ENCODE results near the gene TTC9B.
A peak's percentile ranks its signal among the peaks of the same experiment; 100 is the strongest.
"Not testable (repeated sequence)": the region's sequence is repeated elsewhere in the genome, so short reads cannot be mapped to it uniquely, and the experiment has no call there.

The TTC9B gene

DNA sequence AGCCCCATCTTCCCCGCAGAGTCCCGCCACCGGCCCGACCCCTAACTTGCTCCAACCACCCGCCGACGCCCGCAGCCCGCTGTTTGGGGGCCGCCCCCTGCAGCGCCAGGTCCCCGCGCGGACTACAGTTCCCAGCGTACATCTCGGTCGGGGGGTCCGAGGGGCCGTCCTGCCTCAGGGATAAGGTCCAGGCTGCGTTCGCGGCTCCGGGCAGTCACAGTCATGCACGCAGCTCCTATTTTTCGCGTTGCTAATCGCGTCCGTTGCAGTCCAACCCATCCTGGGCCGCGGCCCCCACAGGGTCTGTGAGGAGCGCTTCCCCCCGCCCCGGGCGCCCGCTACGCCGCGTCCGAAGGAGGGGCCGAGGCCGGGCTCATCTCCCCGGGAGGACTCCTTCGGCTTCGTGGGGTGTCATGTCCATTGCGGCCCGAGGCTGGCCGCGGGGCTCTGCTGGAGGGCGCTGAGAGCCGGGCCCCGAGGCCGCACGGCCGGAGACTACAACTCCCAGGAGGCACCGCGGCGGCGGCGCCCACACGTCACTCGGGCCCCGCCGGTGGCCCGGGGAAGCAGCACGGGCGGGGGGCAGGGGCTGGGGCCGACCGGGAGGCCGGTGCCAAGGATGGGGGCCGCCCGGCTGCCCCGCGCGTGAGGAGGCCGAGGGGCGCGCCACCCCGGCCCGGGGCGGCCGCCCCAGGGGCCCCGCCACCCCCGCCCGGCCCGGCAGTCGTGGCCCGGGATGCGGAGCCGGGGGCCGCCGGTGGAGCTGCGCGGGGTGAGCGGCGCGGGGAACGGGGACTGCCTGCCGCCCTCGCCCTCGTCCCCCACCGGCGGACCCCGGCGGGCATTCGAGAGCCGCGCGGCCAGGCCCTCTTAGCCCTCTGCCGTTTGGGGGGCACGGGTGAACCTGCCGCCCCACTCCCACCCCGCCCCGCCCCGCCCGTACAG, 27.0 kb downstream of the TTC9B start, which contains the start of gene MAP3K10:
Gene MAP3K10, plus strand, starts transcription at position 536 of the 945 bp plus-strand sequence. CDS start 606 bp downstream, outside the sequence.
- Histone ChIP-seq H3K9ac (ENCODE audit: low read depth, low read length) (peak within 1 kb of the TSS; percentile 70), H3K36me3 (ENCODE audit: control insufficient read depth, insufficient read depth, low read length) (no peaks in the 10 kb centered on the region), H3K27me3 (ENCODE audit: control insufficient read depth, insufficient read depth, low read length) (no peaks in the 10 kb centered on the region), H3K9me3 (ENCODE audit: control insufficient read depth, insufficient read depth, low read length) (no peaks in the 10 kb centered on the region), H3K4me1 (ENCODE audit: control insufficient read depth, insufficient read depth, low read length) (peaks cover 12% of the 10 kb centered on the region; the same call in 1 of the 2 replicates), H3K27ac (ENCODE audit: low read depth, low read length) (peak within 1 kb of the TSS; percentile 35), H3K4me3 (ENCODE audit: low read depth, low read length) (peak within 1 kb of the TSS; percentile 99)

DNA sequence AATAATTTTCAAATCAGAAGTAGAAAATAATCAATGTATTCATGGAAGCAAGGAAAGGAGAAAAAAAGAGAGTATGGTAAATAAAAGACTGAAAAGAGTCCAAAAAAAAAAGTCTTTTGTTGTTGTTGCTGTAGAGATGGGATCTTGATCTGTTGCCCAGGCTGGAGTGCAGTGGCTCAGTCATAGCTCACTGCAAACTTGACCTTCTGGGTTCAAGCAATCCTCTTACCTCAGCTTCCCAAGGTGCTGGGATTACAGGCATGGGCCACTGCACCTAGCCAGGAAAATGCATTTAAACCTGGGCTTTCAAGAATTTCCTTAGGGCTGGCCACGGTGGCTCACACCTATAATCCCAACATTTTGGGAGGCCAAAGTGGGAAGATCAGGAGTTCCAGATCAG, 33.9 kb downstream of the TTC9B start:
- Histone ChIP-seq H3K4me3 (ENCODE audit: low read depth, low read length) (no peak overlapping the region), H3K36me3 (ENCODE audit: control insufficient read depth, insufficient read depth, low read length) (no peaks in the 10 kb centered on the region), H3K9ac (ENCODE audit: low read depth, low read length) (no peak overlapping the region), H3K27ac (ENCODE audit: low read depth, low read length) (no peak overlapping the region), H3K9me3 (ENCODE audit: control insufficient read depth, insufficient read depth, low read length) (no peaks in the 10 kb centered on the region), H3K4me1 (ENCODE audit: control insufficient read depth, insufficient read depth, low read length) (no peaks in the 10 kb centered on the region), H3K27me3 (ENCODE audit: control insufficient read depth, insufficient read depth, low read length) (no peaks in the 10 kb centered on the region)

DNA sequence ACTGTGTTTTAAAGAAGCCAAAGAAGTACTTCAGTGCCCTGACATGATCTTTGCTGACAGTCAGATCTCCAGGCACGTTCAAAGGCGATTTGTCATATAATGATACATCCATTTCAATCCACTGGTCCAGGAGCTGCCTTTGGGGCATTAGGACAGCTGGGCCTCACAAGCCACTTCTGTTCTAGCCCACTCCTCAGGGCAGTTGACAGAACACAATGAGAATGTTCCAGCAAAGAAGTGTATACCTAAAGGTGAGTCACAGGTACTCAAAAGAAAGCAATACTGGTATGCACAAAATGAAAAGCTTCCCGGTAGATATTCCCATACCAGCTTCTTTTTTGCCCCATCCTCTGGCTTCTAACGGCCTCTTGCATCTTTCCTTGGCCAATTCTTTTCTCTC, 39.4 kb downstream of the TTC9B start:
- H3K4me3 ChIP-seq (ENCODE audit: low read depth, low read length) = no peak overlapping the region
- no peaks in the 10 kb centered on the region for H3K4me1 ChIP-seq (ENCODE audit: control insufficient read depth, insufficient read depth, low read length)
- H3K9ac ChIP-seq (ENCODE audit: low read depth, low read length) = no peak overlapping the region
- H3K27me3 ChIP-seq (ENCODE audit: control insufficient read depth, insufficient read depth, low read length) = no peaks in the 10 kb centered on the region
- no peak overlapping the region for H3K27ac ChIP-seq (ENCODE audit: low read depth, low read length)
- H3K9me3 ChIP-seq (ENCODE audit: control insufficient read depth, insufficient read depth, low read length) = no peaks in the 10 kb centered on the region
- no peaks in the 10 kb centered on the region for H3K36me3 ChIP-seq (ENCODE audit: control insufficient read depth, insufficient read depth, low read length)

DNA sequence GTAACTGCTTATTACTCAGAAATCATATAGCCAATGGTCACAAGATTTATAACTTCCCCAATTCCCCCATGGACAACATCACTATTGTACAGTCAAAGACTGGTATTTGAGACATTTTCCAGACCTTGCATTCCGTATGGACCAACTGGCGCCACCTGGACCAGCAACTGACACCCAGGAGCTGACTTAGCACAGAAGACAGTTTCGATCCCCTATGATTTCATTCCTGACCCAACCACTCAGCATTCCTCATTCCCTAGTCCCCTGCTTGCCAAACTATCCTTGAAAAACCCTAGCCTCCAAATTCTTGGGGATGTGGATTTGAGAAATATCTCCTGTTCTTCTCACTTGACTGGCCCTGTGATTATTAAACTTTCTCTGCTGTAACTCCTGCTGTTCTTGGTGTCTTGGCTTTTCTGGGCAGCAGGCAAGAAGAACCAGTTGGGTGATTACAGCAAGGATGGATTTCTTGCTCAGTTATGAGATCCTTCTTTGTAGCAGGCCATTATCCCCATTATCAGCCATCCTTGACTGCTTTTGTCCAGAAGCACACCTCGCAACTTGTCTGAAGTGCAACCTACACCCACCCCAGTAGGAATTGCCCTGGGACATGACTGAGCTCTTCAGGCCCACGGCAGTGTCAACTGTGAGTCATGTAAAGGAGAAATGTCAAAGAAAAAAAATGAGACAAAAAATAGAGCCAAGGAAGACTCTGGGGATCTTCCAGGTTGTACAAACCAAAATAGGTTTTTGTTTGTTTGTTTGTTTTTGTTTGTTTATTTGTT, 40.7 kb downstream of the TTC9B start:
- H3K4me3 ChIP-seq (ENCODE audit: low read depth, low read length) = no peak overlapping the region
- H3K27ac ChIP-seq (ENCODE audit: low read depth, low read length) = no peak overlapping the region
- H3K4me1 ChIP-seq (ENCODE audit: control insufficient read depth, insufficient read depth, low read length) = no peaks in the 10 kb centered on the region
- H3K36me3 ChIP-seq (ENCODE audit: control insufficient read depth, insufficient read depth, low read length) = no peaks in the 10 kb centered on the region
- H3K27me3 ChIP-seq (ENCODE audit: control insufficient read depth, insufficient read depth, low read length) = no peaks in the 10 kb centered on the region
- H3K9ac ChIP-seq (ENCODE audit: low read depth, low read length) = no peak overlapping the region
- H3K9me3 ChIP-seq (ENCODE audit: control insufficient read depth, insufficient read depth, low read length) = no peaks in the 10 kb centered on the region

DNA sequence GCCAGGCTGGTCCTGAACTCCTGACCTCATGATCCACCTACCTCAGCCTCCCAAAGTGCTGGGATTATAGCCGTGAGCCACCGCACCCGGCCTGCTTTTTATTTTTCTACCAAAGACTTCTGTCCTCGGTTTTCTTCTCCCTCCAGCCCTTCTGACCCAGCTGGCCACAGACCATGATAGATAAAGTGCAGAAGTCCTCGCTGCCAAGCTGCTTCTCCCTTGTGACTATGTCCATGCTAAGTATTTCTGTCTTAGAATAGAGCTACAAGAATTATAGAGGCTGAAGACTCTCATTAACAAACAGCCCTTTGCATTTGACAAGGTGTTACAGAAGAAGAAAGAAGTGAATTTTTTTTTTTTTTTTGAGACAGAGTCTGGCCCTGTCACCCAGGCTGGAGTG, 42.4 kb downstream of the TTC9B start:
- Histone ChIP-seq H3K9me3 (ENCODE audit: control insufficient read depth, insufficient read depth, low read length) (no peaks in the 10 kb centered on the region), H3K36me3 (ENCODE audit: control insufficient read depth, insufficient read depth, low read length) (no peaks in the 10 kb centered on the region), H3K4me3 (ENCODE audit: low read depth, low read length) (no peak overlapping the region), H3K27me3 (ENCODE audit: control insufficient read depth, insufficient read depth, low read length) (no peaks in the 10 kb centered on the region), H3K4me1 (ENCODE audit: control insufficient read depth, insufficient read depth, low read length) (no peaks in the 10 kb centered on the region), H3K9ac (ENCODE audit: low read depth, low read length) (no peak overlapping the region), H3K27ac (ENCODE audit: low read depth, low read length) (no peak overlapping the region)

DNA sequence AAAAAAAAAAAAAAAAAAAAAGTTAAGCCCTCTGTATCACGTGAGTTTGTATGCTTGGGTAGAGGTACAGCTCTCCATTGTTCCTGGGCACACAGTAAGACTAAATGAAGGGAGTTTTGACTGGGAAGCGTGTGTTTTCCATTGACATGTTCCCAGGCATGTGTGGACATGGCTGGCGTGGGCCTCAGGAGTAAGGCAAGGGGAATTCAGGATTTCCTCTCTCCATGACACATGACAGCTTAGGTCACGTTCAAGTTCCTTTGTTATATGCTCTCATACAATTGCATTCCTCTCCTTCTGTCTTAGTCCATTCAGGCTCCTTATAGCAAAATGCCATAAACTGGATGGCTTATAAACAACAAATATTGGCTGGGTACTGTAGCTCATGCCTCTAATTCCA, 44.1 kb downstream of the TTC9B start:
- no peak overlapping the region for H3K9ac ChIP-seq (ENCODE audit: low read depth, low read length)
- H3K4me1 ChIP-seq (ENCODE audit: control insufficient read depth, insufficient read depth, low read length) = no peaks in the 10 kb centered on the region
- no peaks in the 10 kb centered on the region for H3K27me3 ChIP-seq (ENCODE audit: control insufficient read depth, insufficient read depth, low read length)
- no peak overlapping the region for H3K4me3 ChIP-seq (ENCODE audit: low read depth, low read length)
- H3K9me3 ChIP-seq (ENCODE audit: control insufficient read depth, insufficient read depth, low read length) = no peaks in the 10 kb centered on the region
- no peak overlapping the region for H3K27ac ChIP-seq (ENCODE audit: low read depth, low read length)
- H3K36me3 ChIP-seq (ENCODE audit: control insufficient read depth, insufficient read depth, low read length) = no peaks in the 10 kb centered on the region

DNA sequence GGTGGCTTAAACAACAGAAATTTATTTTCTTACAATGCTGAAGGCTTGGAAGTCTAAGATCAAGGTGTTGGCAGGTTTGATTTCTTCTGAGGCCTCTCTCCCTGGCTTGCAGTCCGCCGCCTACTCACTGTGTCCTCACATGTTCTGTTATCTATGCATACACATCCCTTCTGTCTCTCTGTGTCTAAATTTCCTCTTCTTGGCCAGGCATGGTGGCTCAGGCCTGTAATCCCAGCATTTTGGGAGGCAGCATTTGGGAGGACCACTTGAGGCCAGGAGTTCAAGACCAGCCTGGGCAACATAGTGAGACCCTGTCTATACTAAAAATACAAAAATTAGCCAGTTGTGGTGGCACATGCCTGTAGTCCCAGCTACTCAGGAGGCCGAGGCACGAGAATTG, 46.9 kb downstream of the TTC9B start:
- H3K27ac ChIP-seq (ENCODE audit: low read depth, low read length); H3K9ac ChIP-seq (ENCODE audit: low read depth, low read length): not testable (repeated sequence)

DNA sequence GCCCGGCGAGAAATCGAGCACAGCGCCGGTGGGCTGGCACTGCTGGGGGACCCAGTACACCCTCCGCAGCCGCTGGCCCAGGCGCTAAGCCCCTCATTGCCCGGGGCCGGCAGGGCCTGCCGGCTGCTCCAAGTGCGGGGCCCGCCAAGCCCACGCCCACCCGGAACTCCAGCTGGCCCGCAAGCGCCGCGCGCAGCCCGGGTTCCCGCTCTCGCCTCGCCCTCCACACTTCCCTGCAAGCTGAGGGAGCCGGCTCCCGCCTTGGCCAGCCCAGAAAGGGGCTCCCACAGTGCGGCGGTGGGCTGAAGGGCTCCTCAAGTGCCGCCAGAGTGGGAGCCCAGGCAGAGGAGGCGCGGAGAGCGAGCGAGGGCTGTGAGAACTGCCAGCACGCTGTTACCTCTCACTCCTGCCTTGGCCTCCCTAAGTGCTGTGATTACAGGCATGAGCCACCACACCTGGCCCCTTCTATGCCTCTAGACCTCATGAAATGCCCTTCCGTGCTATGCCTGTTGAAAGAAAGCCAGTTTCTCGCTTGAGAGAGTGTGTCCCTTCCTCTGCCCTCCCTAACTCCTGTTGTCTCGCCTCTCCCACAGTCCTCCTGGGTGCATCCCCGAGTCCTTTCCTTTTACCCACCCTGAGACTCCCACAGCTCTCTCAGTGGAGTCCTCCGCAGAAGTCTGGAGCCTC, 47.7 kb downstream of the TTC9B start:
- H3K4me3 ChIP-seq (ENCODE audit: low read depth, low read length); H3K27ac ChIP-seq (ENCODE audit: low read depth, low read length); H3K9me3 ChIP-seq (ENCODE audit: control insufficient read depth, insufficient read depth, low read length); H3K36me3 ChIP-seq (ENCODE audit: control insufficient read depth, insufficient read depth, low read length); H3K4me1 ChIP-seq (ENCODE audit: control insufficient read depth, insufficient read depth, low read length); H3K27me3 ChIP-seq (ENCODE audit: control insufficient read depth, insufficient read depth, low read length); H3K9ac ChIP-seq (ENCODE audit: low read depth, low read length): not testable (repeated sequence)

More for the DNA sequence above, 46.9 kb downstream of the TTC9B start:
- H3K27me3 ChIP-seq (ENCODE audit: control insufficient read depth, insufficient read depth, low read length); H3K4me1 ChIP-seq (ENCODE audit: control insufficient read depth, insufficient read depth, low read length); H3K36me3 ChIP-seq (ENCODE audit: control insufficient read depth, insufficient read depth, low read length); H3K9me3 ChIP-seq (ENCODE audit: control insufficient read depth, insufficient read depth, low read length); H3K4me3 ChIP-seq (ENCODE audit: low read depth, low read length): not testable (repeated sequence)

DNA sequence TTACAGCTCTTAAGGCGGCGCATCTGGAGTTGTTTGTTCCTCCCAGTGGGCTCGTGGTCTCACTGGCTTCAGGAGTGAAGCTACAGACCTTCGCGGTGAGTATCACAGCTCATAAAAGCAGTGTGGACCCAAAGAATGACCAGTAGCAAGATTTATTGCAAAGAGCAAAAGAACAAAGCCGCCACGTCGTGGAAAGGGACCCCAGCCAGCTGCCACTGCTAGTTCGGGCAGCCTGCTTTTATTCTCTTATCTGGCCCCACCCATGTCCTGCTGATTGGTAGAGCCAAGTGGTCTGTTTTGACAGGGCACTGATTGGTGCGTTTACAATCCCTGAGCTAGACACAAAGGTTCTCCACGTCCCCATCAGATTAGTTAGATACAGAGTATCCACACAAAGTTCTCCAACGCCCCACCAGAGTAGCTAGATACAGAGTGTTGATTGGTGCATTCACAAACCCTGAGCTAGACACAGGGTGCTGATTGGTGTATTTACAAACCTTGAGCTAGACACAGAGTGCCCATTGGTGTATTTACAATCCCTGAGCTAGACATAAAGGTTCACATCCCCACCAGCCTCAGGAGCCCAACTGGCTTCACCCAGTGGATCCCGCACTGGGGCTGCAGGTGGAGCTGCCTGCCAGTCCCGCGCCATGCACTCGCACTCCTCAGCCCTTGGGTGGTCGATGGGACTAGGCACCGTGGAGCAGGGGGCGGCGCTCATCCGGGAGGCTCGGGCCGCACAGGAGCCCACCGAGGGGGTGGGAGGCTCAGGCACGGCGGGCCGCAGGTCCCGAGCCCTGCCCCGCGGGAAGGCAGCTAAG, 48.5 kb downstream of the TTC9B start:
- H3K27ac ChIP-seq (ENCODE audit: low read depth, low read length); H3K4me3 ChIP-seq (ENCODE audit: low read depth, low read length); H3K36me3 ChIP-seq (ENCODE audit: control insufficient read depth, insufficient read depth, low read length); H3K27me3 ChIP-seq (ENCODE audit: control insufficient read depth, insufficient read depth, low read length); H3K4me1 ChIP-seq (ENCODE audit: control insufficient read depth, insufficient read depth, low read length); H3K9me3 ChIP-seq (ENCODE audit: control insufficient read depth, insufficient read depth, low read length); H3K9ac ChIP-seq (ENCODE audit: low read depth, low read length): not testable (repeated sequence)

All from HUES48 (cell line).